ENCODE results near the gene PTPRG. TPM values are rescaled to one million over a fixed set of nuclear protein-coding genes. Genes with fewer than 3 reads are reported as not detected.

Gene PTPRG
- total RNA-seq, 3 donors from 2014 or later: 28.9 to 54.7 (median 40.4) TPM

DNA sequence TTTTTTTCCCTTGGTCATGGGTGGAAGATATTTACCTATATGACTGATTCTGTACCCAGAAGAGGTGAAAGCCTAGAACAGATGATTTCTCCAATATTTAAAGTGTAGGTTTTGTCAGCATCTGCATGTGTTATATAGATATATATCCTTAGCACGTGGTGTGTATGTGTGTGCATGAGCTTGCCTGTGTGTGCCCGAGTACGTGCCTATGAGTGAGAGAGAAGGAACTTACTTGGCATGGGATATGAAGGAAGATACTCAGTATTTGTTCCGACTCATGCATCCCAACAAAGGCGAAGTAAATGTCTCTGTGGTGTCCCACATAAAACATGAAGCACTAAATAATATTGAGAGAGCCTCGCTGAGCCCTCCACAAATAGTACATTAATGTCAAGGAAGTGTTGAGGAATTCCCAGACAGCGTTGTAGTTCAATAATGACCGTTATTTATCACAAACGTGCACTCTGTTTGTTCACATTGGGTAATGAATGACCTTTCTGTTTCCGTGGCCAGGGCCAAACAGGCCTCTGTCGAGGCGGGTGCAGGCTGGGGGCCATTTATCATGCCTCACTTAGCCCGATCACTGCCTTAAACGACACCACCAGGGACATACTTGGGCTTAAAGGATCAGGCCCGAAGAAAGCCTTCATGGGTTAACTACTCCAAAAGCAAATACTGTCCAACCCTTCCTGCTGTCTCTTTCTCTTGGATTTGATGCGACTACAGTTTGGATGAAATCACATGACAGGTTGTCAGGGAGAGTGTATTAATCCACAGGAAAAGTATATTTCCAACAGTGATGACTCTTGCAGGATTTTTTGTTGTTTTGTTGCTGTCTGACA is 267.7 kb downstream of the PTPRG start:
- intact Hi-C loops (cut with DNase I, micrococcal nuclease): no loop called here
- DNase-seq (no peak), ATAC-seq (no peak)
- Histone ChIP-seq H3K36me3 (ENCODE audit: low read depth) (no peaks in the 10 kb centered on the region), H3K9me3 (no peaks in the 10 kb centered on the region), H3K4me3 (no peak overlapping the region), H3K4me1 (ENCODE audit: low read depth) (no peaks in the 10 kb centered on the region)
- TF ChIP-seq, protein P1, sequence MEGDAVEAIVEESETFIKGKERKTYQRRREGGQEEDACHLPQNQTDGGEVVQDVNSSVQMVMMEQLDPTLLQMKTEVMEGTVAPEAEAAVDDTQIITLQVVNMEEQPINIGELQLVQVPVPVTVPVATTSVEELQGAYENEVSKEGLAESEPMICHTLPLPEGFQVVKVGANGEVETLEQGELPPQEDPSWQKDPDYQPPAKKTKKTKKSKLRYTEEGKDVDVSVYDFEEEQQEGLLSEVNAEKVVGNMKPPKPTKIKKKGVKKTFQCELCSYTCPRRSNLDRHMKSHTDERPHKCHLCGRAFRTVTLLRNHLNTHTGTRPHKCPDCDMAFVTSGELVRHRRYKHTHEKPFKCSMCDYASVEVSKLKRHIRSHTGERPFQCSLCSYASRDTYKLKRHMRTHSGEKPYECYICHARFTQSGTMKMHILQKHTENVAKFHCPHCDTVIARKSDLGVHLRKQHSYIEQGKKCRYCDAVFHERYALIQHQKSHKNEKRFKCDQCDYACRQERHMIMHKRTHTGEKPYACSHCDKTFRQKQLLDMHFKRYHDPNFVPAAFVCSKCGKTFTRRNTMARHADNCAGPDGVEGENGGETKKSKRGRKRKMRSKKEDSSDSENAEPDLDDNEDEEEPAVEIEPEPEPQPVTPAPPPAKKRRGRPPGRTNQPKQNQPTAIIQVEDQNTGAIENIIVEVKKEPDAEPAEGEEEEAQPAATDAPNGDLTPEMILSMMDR (IDR thresholded peaks at IDR 0.05): no peak

DNA sequence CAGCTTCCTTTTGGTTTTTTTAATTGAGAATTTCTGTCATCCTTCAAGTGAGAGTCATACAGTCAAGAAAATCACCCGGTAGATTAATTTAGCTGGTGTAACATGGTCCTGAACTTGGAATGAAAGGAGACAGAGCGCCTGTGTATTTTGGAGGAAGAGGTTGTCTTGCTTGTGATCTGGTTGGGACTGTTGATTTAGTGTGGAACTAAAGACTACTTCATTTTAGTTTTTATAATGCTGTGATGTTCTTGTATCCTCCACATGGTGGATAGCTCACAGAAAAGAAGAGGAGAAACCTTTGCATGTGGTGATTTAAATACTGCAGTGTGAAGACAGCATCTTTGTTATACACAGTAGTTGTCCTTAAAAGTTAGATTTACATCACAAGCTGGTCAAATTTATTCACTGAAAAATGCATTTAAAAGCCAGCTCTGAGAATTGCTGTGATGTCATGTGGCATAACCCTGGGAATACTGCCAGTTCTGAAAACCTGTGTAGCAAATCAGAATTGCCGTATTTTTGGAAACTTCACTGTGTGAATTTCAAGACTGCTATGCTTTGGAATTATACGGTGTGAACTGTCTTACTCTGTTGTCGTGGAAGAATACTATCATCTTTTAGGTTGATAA is 268.5 kb downstream of the PTPRG start:
- DNase-seq: no peak

DNA sequence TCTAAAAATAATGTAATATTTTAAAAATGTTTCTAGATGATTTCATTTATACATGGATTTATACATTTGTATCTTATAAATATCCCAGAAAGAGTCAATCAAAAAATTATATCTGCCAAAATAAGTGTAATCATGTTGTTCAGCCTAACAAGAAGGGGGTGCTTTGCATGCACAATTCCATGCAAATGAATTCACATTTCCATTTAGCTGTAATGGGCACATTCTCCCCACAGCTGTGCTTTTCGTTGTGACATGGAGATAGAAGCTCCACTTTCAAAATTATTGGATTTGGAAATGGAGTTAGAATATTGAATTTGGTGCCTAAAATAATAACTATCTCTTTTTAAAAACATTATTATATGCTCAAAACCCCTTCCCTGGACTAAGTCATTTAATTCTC is 270.6 kb downstream of the PTPRG start:
- DNase-seq (no peak), ATAC-seq (no peak)
- Histone ChIP-seq H3K4me1 (ENCODE audit: low read depth) (no peaks in the 10 kb centered on the region), H3K36me3 (ENCODE audit: low read depth) (no peaks in the 10 kb centered on the region), H3K4me3 (no peak overlapping the region), H3K9me3 (no peaks in the 10 kb centered on the region)
- intact Hi-C loops (cut with DNase I, micrococcal nuclease): no loop called here
- TF ChIP-seq, protein P1 (IDR thresholded peaks at IDR 0.05): no peak

More for the DNA sequence above, 268.5 kb downstream of the PTPRG start:
- Histone ChIP-seq H3K4me3 (no peak overlapping the region), H3K9me3 (no peaks in the 10 kb centered on the region), H3K36me3 (ENCODE audit: low read depth) (no peaks in the 10 kb centered on the region), H3K4me1 (ENCODE audit: low read depth) (no peaks in the 10 kb centered on the region)
- TF ChIP-seq, protein P1 (IDR thresholded peaks at IDR 0.05): no peak
- intact Hi-C loops (cut with DNase I, micrococcal nuclease): no loop called here
- ATAC-seq: no peak

DNA sequence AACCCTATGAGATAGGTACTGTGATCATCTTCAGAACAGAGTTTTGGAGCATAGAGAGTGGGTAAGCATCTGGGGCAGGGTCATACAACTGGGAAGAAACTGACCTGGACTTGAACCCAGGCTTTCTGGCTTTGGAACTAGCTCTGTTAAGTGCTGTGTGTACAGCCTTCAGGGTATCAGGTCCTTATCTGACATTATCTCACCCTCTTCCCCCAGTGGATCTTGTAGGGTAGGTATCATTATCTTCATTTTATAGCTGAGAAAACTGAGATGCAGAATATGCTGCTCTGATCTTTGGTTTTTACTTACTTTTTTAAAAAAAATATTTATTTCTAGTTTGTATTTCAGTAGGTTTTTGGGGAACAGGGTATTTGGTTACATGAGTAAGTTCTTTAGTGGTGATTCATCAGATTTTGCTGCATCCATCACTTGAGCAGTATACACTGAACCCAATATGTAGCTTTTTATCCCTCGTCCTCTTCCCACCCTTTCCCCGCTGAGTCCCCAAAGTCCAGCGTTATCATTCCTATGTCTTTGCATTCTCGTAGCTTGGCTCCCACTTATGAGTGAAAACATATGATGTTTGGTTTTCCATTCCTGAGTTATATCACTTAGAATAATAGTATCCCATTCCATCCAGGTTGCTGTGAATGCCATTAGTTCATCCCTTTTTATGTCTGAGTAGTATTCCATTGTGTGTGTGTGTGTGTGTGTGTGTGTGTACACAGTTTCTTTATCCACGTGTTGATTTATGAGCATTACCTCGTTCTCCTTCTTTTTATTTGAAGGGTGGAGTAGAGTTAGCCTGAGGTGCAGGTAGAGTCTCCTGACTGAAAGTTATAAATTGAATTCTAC is 271.2 kb downstream of the PTPRG start:
- intact Hi-C loops (cut with DNase I, micrococcal nuclease): no loop called here
- no peaks in the 10 kb centered on the region for H3K4me1 ChIP-seq (ENCODE audit: low read depth)
- no peak for DNase-seq
- no peak overlapping the region for H3K4me3 ChIP-seq
- H3K36me3 ChIP-seq (ENCODE audit: low read depth): no peaks in the 10 kb centered on the region
- no peak for ATAC-seq
- TF ChIP-seq, protein P1 (IDR thresholded peaks at IDR 0.05): no peak
- no peaks in the 10 kb centered on the region for H3K9me3 ChIP-seq

DNA sequence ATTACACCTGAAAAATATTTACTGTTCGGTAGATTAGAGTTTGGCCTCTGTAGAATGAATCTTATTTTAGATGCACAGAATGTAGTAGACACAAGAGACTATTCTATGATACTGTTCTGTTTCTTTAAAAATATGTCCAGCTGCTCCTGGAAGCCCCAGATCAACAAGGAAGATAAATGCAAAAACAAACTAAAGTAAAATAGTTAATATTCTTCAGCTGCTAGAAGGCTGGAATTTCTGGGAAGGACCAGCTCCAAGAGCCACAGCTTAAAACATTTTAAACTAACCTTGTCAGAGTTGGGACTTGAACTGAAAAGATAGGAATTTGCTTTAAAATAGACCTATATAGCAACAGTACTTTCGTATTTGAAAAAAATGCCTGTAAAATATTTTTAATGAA is 277.9 kb downstream of the PTPRG start:
- TF ChIP-seq, protein P1 (IDR thresholded peaks at IDR 0.05): no peak
- ATAC-seq: no peak
- no peaks in the 10 kb centered on the region for H3K4me1 ChIP-seq (ENCODE audit: low read depth)

More for the DNA sequence above, 277.9 kb downstream of the PTPRG start:
- H3K9me3 ChIP-seq: no peaks in the 10 kb centered on the region
- H3K36me3 ChIP-seq (ENCODE audit: low read depth): no peaks in the 10 kb centered on the region
- no peak overlapping the region for H3K4me3 ChIP-seq
- intact Hi-C loops (cut with DNase I, micrococcal nuclease): no loop called here
- DNase-seq: no peak

Measured in mucosa of descending colon (tissue), 3 donors.